Measurements from ENCODE around the gene CAPN5. TPM values are rescaled to one million over a fixed set of nuclear protein-coding genes. Genes with fewer than 3 reads are reported as not detected.
"Not testable (repeated sequence)": the region's sequence is repeated elsewhere in the genome, so short reads cannot be mapped to it uniquely, and the experiment has no call there.

The CAPN5 gene
- total RNA-seq, result 4.7 and 5.0 TPM in 2 replicates
- 10.9 TPM for polyA plus RNA-seq (2012)

- DNase-seq (ENCODE audit: low read depth), result peak; percentile 93
These were observed at the start of gene CAPN5 for GRCh38 chr11:77066229-77067042. Gene CAPN5, plus strand, starts transcription at chr11:77066971. Its CDS starts 17,916 bp downstream, at chr11:77084887.

DNA sequence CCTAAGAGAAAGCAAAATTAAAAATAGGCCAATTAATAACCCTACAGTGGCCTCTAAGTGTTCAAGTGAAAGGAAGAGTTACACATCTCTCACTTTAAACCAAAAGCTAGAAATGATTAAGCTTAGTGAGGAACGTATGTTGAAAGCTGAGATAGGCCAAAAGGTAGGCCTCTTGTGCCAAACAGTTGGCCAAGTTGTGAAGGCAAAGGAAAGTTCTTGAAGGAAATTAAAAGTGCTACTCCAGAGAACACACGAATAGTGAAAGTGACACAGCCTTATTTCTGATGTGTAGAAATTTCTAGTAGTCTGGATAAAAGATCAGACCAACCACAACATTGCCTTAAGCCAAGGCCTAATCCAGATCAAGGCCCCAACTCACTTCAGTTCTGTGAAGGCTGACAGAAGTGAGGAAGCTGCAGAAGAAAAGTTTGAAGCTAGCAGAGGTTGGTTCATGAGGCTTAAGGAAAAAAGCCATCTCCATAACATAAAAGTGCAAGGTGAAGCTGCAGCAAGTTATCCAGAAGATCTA, 48.3 kb upstream of the CAPN5 start:
- not testable (repeated sequence) for DNase-seq (ENCODE audit: low read depth)

GRCh38 chr11:77019976-77020595, 46.7 kb upstream of the CAPN5 start:
- DNase-seq (ENCODE audit: low read depth), result no peak

DNA sequence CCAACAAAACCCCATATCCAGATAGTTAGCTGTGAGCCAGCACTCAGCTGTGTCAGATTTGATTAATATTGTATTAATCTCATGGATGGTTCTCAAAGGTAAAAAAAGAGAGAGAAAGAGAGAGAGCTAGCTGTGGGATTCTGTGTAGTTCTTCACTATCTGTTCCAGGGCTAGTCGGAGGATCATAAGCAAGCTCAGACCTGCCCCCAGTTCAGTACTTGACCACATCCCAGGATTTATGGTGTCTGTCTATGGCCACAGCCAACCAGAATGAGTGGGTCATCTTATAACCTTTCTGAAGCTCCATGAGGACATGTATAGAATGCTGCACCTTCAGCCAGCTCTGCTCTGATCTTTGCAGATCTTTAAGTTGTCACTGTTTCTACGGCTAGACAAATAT, 46.0 kb upstream of the CAPN5 start:
- no peak for DNase-seq (ENCODE audit: low read depth)

DNA sequence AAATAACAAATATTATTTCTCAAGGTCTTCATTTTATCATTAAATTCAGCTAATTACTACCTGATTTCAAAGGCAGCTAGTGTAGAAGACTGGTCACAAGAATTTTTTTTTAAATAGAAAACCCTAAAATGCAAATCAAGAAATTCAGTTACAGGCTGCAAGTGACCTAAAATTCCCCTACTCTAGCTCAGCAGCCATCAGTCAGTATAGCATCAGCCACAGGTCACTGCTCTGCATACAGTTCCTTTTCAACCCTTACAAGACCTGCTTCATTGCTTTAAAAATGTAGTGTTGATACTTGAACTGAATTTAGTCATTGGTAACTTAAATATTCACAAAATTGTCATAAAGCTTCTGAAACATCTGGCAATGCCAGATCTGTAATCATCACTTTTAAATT, 42.0 kb upstream of the CAPN5 start:
- no peak for DNase-seq (ENCODE audit: low read depth)

- DNase-seq (ENCODE audit: low read depth), result no peak
These were observed 40.5 kb upstream of the CAPN5 start for GRCh38 chr11:77026221-77026620.

GRCh38 chr11:77026743-77027142, 40.0 kb upstream of the CAPN5 start:
- DNase-seq (ENCODE audit: low read depth), result no peak

DNA sequence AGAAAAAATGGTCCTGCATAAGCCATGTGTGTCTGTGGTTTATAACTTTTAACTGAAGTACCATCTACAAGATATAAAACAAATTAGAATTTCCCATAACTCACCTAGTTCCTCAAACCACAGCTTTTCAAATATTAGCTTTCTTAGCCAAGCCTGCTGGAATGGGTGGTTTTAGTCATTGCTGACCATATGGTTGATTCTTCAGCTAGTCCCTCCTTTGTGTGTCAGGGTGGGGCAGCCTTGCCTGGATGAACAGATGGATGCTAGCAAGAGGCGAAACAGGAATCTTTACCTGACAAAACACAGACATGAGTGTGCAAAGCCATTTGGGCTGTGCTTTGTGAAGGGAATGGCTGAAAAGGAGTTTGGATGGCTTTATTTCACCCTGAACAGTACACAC, 39.5 kb upstream of the CAPN5 start:
- no peak for DNase-seq (ENCODE audit: low read depth)

DNA sequence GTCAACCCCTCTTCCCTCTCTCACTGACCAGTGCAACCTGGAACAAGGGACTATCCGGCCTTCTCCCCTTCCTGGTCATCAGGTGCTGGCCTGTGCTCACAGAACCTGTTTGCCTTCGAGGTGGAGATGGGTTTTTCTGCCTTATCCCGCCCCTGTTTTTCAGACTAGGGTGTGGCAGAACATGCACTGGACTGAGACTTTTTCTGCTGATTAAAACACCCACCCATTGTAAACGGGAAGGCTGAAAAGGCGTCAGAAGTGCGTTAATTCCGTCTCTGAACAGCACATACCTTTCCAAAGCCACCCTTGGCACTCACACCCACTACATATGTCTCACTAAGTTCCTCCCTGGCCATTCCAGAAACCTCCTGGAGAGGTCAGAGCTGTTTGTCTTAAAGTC, 36.9 kb upstream of the CAPN5 start:
- DNase-seq (ENCODE audit: low read depth), result no peak

DNA sequence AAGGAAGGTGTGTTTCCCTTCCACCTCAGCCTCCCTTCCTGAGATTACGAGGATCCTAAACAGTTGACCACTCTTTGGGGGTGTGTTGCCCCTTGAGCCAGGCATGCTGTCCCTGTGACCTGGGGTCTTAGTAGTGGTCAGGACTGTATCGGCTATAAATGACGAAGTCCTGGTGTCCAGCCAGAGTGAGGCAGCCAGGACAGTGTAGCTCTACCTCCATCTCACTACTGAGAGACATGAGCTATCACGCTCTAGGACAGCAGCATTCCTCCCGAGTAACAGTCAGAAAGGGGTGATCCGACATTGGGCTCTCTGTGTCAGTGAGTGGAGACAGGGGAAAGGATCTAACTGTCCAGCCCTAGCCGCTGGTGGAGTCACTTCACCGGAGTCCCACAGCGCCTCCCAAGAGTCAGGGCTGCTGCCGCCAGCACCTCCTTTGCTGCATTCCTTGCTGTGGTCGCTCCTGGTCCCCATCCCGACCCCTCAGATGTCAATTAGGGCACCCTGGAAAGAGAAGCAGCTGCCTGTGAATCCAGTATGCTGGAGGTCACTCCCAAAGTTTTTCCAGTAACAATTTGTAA, 35.8 kb upstream of the CAPN5 start:
- DNase-seq (ENCODE audit: low read depth), result no peak

DNA sequence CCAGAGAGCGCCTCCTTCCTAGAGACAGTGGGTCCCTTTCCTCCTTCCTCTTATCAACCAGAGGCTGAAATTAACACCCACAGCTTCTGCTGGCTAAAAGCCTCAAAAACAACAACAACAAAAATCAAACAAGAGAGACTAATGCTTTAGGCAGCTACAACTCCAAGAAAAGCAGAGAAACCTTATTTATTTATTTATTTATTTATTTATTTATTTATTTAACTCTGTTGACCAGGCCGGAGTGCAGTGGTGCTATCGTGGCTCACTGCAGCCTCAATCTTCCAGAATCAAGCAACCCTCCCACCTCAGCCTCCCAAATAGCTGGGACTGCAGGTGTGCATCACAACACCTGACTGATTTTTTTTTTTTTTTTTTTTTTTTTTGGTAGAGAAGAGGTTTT, 35.2 kb upstream of the CAPN5 start:
- no peak for DNase-seq (ENCODE audit: low read depth)

DNA sequence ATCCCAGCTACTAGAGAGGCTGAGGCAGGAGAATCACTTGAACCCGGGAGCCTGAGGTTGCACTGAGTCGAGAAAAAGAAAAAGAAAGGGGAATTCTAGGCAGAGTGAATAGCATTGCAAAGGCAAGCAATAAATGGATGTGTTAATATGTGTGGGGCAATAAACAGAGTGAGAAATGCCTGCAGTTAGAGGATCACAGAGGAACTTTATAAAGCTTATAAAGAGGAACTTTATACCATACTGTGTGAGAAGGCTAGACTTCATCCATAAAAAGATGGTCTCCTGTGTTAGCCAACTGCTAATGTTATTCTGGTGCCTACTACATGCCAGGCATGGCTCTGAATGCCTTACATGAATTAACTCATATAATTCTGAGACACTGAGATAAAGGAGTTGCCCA, 31.7 kb upstream of the CAPN5 start:
- DNase-seq (ENCODE audit: low read depth), result no peak

DNA sequence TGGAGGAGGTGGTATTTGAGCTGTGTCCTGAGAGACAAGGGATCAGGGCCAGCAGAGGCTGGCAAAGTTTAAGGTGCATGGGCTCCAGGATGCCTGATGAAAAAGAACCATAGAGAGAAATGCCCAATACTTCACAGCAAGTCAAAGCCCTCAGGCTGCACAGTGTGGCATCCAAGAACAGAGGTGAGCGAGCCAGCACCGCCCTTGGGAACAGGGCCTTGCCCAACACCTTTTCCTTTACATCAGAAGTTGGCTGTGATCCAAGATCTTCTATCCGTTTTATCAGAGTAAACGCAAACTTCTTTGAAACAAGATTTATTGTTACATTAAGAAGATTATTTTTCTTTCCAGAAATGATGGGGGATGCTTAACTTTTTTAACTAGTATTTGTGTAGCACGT, 31.2 kb upstream of the CAPN5 start:
- no peak for DNase-seq (ENCODE audit: low read depth)

DNA sequence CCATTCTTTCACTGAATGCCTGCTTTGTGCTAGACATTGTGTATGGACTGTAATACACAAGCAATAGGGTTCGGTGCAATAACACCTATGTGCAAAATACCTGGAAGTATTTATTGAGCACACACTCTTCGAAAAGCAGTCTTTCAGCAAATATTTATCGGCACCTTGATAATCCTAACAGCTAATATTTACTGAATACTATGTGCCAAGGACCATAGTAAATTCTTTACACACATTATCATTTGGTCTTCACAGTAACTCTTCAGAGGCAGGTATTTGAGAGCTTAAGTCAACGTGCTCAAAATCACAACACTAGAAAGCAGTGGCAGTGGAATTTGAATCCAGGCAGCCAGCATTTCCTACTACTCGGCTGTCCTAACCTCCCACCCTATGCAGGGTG, 30.4 kb upstream of the CAPN5 start:
- DNase-seq (ENCODE audit: low read depth), result no peak

DNA sequence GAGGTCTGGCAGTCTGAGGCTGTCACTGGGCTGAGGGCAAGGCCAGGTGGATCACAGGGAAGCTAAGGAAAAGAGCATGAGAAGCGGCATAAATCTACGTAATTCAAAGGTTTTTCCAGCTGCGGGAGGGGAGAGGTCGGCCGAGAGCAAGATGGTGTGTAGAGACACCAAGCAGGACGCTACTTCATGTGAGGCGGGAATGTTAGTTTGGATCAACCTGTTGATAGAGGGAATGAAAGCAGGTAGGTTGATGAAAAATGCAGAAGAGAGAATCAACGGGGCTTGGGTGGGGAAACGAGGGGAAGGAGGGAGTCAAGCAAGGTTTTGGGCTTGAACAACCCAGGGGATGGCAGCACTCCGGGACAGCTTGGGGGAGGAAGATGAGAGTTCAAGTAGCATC, 29.7 kb upstream of the CAPN5 start:
- no peak for DNase-seq (ENCODE audit: low read depth)

DNA sequence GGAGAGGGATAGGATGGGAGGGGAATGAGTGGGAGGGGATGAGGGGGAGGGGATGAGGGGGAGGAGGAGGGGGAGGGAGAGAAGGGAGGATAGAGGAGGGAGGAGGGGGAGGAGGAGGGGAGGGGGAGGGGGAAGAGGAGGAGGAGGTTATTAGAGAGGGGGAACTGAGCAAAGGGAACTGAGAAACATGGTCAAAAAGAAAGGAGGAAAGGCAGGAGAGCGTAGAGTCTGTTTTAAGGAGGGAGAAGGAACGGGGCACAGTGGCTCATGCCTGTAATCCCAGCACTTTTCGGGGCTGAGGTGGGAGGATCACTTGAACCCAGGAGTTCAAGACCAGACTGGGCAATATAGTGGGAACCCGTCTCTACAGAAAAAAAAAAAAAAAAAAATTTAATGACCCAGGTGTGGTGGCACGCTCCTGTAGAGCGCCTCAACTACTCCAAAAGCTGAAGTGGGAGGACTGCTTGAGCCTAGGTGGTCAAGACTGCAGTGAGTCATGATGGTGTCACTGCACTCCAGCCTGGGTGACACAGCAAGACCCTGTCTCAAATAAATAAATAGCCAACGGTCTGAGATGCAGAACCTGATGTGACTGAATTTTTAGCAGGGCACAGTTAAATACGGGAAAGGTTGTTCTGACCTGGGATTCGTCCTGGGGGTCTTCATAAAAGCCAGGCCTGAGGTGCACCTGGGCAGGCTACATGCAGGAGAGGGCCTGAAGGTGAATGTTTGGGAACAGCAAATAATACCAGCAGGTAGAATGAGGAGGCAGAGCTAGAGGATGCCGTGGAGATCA, 28.5 kb upstream of the CAPN5 start:
- no peak for DNase-seq (ENCODE audit: low read depth)

GRCh38 chr11:77038825-77039326, 27.9 kb upstream of the CAPN5 start:
- no peak for DNase-seq (ENCODE audit: low read depth)

GRCh38 chr11:77039491-77040400, 27.0 kb upstream of the CAPN5 start:
- peak; percentile 74 for DNase-seq (ENCODE audit: low read depth)

GRCh38 chr11:77040401-77040777, 26.4 kb upstream of the CAPN5 start:
- DNase-seq (ENCODE audit: low read depth), result no peak

GRCh38 chr11:77040889-77041288, 25.9 kb upstream of the CAPN5 start:
- no peak for DNase-seq (ENCODE audit: low read depth)

All from myocyte (in vitro differentiated cells).